NCI-H1417 (cell line): Measurements from ENCODE around the gene TRIO.

Experiments
- DNase-seq, 3 experiments: peaks; one replicate each; lab custom pipeline; 2025; lab: John Stamatoyannopoulos, UW

The TRIO gene

GRCh38 chr5:14353726-14354474 is 210.8 kb downstream of the TRIO start:
- no peak for DNase-seq

GRCh38 chr5:14355391-14355790 is 212.2 kb downstream of the TRIO start:
- DNase-seq, result no peak

DNA sequence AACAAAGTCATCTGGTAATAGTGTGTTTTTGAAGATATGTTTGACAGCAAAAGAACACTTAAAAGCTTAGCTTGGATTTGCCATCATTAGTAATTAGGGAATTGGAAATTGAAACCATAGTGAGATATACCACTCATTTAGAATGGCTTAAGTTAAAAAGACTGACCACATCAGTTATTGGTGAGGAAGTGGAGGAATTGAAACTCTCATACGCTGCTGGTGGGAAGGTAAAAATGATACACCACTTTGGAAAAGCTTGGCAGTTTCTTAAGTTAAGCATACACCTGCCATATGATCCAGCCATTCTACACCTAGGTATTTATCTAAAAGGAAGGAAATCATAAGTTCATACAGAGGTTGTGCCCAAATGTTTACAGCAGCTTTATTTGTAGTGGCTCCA is 213.2 kb downstream of the TRIO start:
- no peak for DNase-seq

DNA sequence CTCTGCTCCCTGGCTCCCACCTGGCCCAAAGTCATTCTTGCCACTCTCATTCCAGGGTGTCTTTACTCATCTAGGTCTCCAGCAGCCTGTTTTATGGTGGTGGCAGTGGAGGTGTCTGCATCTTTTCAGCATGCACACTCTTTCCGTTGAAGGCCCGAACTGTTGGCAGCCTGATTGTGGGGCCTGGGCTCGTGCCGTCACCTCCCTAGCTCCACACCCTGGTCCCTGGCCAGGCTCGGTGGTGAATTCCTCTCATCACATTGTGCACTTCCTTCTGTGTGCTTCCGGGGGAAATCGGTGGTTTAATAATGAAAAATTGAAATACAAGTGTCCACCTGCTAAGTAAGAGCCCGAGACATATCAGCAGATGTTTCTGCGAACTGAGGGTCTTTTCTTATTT is 214.3 kb downstream of the TRIO start:
- no peak for DNase-seq

- DNase-seq, result peak in 2 of 3 experiments; percentile 12 to 29
Observed at GRCh38 chr5:14357851-14358250, 214.7 kb downstream of the TRIO start.

DNA sequence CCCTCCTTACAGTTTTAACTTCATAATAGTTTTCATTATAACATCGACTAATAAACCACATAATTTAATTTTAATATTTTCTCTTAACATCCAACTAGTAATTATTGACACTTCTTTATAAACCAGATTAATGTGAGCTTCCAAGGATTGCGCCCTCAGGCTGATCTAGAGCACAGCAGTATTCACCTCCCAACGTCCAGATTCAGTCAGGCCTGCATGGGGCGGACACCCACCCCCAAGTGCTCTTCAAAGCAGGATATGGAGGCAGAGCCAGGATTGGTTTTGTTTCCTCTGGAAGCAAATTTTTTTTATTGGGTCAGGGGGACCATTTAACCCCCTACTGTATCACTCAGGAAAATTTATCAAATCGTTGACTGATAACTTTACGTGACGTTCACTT is 215.4 kb downstream of the TRIO start:
- peak in 1 of 3 experiments; percentile 37 for DNase-seq

DNA sequence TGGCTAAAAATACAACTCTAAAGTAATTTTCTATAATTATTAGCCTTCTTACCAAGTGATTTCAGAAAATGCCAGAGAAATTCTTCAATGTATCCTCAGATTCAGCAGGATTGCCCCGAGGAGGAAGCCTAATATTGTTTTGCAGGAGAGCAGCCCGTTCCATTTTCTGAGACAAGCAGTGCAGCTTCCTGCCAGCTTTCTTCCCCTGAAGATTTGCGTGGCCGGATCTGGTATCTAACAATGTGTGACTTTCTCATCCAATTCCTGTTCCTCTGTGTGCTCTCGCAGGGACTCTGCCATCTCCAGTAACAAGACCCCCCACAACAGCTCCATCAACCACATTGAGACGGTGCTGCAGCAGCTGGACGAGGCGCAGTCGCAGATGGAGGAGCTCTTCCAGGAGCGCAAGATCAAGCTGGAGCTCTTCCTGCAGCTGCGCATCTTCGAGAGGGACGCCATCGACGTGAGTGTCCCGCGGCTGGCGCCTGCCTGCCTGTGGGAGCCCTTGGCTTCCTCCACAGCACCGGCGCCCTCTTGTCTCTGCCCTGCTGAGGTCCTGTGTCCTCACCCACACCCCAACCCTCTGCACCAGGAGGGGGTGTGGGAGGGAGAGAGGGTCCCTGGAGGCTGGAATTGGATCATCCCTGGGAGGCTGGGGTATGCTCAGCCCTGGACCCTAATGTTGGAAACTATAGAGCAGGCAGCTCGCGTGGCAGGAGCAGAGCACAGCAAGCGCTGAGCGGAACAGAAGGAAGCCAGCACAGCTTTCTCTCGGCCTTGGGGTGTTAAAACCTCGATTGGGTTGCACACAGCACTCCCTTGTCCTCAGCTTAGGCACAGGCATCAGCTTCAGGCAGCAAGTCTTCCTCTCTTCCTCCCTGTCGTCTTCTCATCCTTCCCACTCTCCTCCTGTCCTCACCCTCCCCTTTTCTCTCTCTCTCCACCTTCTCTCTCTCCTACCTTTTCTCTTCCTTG is 216.2 kb downstream of the TRIO start:
- DNase-seq, result no peak

GRCh38 chr5:14362491-14362890 is 219.3 kb downstream of the TRIO start:
- no peak for DNase-seq

DNA sequence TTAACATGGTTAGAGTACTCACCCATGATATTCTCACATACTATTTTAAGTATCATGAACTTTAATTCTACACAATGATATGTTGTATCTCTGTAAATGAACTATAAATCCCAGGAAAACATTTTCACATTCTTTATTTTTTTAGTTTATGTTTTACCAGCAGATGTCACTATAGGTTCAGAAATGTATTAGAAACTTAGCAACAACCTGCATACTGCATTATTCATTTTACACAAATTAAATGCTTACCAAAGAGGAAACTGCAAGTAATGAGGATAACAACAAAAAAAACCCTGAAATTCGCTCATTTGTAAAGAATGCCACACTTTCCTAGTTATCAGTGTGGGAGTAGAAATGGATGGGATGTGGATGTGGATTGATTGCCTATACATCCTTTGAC is 221.0 kb downstream of the TRIO start:
- DNase-seq, result peak in 1 of 3 experiments; percentile 57

DNA sequence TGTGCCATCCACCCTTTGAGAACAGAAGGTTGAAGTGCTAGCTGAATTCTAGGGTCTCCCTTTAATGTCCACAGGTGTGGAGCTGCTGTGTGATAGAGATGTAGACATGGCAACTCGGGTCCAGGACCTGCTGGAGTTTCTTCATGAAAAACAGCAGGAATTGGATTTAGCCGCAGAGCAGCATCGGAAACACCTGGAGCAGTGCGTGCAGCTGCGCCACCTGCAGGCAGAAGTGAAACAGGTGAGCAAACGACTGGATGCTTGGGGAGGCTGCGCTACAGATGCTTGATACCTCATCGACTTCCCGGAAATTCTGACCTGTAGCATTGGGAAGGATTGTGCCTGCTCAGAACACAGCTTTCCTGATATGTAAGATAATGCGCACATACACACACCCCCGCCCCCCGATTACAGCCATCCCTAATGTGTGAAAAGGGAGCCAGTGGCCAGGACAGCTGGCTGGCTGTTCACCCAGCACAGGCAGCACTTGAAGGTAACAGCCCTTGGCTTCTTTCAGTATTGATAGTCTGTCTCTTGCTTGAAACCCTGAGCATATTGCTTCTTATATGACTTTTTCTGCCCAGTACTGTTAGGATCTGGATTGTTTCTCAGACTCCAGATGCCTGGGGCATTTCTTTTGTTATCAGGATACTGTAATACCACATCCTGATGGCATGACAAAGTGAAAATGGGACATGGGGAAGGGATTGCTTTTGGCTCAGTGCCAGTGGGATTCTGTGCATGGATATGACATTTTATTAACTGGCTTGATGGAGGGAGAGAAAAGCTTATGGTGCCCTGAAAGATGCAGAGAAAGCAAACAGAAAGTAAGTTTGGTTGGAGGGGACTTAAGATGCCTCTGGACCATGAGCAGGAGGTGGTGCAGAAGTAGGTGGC is 221.7 kb downstream of the TRIO start:
- DNase-seq, result peak; percentile 27 to 62 (median 40)

DNA sequence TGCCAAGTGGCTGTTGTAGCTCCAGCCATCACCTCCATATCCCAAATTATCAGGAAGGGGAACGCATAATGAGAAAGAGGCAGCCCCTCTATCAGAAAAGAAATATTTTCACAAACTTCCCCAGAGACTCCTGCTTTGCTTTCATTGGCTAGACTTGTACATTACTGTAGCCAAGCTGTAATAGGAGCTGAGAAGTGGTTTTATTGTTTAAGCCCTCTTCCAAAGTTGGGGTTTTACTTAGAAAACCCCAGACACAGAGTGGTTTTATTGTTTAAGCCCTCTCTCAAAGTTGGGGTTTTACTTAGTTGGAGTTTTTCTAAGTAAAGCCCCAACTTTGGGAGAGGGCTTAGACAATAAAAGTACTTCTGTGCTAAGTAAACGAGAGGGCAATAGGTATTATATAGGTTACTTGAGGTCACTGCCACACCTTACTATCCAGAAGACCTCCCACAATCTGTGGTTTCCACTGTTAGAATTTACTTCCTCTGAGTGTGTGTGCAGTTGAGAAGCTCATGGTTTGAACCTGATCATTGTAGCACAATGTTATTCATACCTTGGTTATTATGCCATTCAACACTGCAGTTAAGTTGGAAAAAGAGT is 222.8 kb downstream of the TRIO start:
- no peak for DNase-seq

GRCh38 chr5:14366763-14367162 is 223.6 kb downstream of the TRIO start:
- DNase-seq, result no peak

GRCh38 chr5:14367364-14367763 is 224.2 kb downstream of the TRIO start:
- no peak for DNase-seq

DNA sequence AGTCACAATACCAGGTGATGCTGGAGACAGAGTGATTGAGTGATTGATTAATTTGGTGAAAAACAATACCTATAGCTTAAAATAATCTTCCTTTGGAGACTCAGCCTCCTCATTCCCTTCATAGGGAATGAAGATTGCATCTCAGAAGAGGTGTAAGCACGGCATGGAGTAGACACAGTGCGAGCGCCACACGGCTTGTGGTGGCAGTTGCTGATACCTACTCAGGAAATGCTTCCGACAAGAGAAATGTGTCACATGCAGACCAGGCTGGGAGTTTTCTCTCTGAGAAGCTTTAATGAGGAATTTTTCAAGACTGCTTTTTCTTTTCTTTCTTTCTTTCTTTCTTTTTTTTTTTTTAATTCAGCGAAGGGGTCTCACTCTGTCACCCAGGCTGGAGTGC is 226.6 kb downstream of the TRIO start:
- DNase-seq, result no peak

GRCh38 chr5:14370386-14370785 is 227.2 kb downstream of the TRIO start:
- no peak for DNase-seq

DNA sequence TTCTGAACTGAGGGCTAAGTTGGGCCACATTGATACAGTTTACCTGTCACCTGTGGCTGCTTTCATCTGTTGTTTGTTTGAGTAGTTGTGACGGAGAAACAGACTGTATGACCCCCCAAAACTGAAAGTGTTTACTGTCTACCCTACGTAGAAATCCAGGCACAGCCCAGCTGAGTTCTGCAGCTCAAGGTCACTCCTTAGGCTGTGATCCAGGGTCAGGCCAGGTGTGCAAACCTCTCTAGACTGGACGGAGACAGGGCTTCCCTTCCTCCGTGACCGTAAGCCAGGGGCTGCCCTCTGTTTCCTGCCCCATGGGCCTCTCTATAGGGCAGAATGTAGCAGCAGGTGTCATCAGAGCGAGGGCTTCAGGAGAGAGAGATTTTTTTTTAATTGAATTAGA is 230.5 kb downstream of the TRIO start:
- no peak for DNase-seq

DNA sequence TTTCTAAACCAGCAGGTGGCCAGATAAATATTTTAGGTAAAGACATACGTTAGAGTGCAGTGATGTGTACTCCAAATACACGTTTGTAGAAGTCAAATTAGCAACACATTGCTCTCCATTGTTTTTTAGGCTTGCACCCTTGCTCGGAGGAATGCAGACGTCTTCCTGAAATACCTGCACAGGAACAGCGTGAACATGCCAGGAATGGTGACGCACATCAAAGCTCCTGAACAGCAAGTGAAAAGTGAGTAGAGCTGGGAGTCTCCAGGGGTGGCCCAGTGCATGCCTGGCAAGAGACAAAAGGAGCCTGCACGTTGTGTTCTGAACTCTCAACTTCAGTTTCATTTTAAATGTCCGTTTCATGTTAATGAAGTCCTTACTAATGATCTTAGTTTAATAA is 231.0 kb downstream of the TRIO start:
- DNase-seq, result no peak

- no peak for DNase-seq
Observed at GRCh38 chr5:14376789-14377188, 233.6 kb downstream of the TRIO start.

DNA sequence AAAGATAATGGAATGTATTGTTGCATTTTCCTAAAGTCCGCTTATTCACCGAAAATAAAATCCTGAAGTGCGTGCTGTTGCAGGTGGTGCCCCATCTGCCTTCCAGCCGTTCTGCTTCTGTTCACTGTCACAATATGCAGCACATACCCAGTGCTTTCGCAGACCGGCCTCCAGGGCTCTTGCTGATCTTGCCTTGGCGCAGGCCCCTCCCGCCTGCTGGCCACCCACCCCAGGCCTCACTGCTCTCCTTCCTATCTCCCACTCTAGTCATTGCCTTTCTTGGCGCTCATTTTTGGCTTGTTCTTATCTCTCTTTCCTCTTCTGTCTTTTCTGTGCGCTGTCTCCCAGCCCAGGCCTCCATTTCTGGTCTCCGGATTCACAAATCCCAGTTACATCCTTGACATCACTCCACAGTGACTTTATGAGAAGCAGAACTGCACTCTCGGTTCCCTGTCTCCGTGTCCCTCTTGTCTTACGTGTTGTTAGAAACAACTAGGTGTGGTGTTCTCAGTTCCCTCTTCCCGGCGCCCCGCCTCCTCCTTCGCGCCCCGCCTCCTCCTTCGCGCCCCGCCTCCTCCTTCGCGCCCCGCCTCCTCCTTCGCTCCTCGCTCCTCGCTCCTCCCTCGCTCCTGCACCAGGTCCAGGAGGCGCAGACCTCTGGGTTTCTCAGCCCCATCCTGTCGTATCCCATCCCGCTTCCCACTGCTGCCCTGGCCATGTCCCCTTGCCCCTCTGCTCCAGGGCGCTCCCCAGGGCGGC is 236.8 kb downstream of the TRIO start:
- DNase-seq, result no peak

GRCh38 chr5:14380712-14381111 is 237.6 kb downstream of the TRIO start:
- no peak for DNase-seq

DNA sequence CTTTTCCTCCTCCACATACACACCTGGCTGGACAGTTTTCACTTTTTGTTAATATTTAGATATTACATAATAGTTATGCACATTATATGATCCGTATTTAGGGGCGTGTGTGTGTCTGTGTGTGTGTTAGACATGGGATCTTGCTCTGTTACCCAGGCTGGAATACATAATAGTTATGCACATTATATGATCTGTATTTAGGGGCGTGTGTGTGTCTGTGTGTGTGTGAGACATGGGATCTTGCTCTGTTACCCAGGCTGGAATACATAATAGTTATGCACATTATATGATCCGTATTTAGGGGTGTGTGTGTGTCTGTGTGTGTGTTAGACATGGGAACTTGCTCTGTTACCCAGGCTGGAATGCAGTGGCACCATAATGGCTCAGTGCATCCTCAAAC is 239.5 kb downstream of the TRIO start:
- no peak for DNase-seq
